IMR-90 (cell line): ENCODE data around the gene SLX1B. TPM values are rescaled to one million over a fixed set of nuclear protein-coding genes. Genes with fewer than 3 reads are reported as not detected.
"Not testable (repeated sequence)": the region's sequence is repeated elsewhere in the genome, so short reads cannot be mapped to it uniquely, and the experiment has no call there.

Experiments
- ATAC-seq: fragments of 200-7000 bp; cut with Tn5 transposase; 2 replicates; pipeline ENCODE4 v1.9.1; 2020; ENCODE audit warnings: low read depth, mild to moderate bottlenecking, moderate library complexity
- BruUV-seq: library from RNA; stranded (reverse); fragments of 400-500 nt; replicated peaks from 2 replicates; lab custom pipeline; 2021; lab: Mats Ljungman, UMichigan
- CTCF ChIA-PET: fragments of 300-600 bp; formaldehyde crosslinking; extraction: SDS; loops from one replicate; lab custom pipeline; 2021; ENCODE audit warnings: antibody characterized with exemption; lab: Yijun Ruan, JAX
- POLR2A ChIA-PET: fragments of 300-600 bp; sonication (Branson Sonifier 250); formaldehyde crosslinking; loops from one replicate; lab custom pipeline; 2022; ENCODE audit warnings: antibody characterized with exemption; ENCODE audit not compliant: unreplicated experiment; lab: Charles Lee
- DNase-seq: peaks from one replicate; pipeline ENCODE4 v3.0.0; 2013
- H2AFZ ChIP-seq: replicated peaks from 2 replicates; pipeline ENCODE3; 2013; ENCODE audit warnings: low read length, mild to moderate bottlenecking; ENCODE audit not compliant: poor library complexity
- H2AK5ac ChIP-seq: 2 replicates; pipeline ENCODE4 v1.6.1; 2013; ENCODE audit warnings: low read depth, low read length, inconsistent platforms
- H2AK9ac ChIP-seq: replicated peaks from 2 replicates; pipeline ENCODE3; 2013; ENCODE audit warnings: mild to moderate bottlenecking, low read depth, low read length, moderate library complexity; ENCODE audit not compliant: poor library complexity
- H2BK120ac ChIP-seq: 2 replicates; pipeline ENCODE4 v1.6.1; 2013; ENCODE audit warnings: low read depth, low read length, inconsistent platforms
- H2BK15ac ChIP-seq: 3 replicates; pipeline ENCODE4 v1.6.1; 2013; ENCODE audit warnings: low read depth, low read length, inconsistent platforms
- H2BK20ac ChIP-seq: 2 replicates; pipeline ENCODE4 v1.6.1; 2013; ENCODE audit warnings: low read depth, mild to moderate bottlenecking, inconsistent platforms, low read length, moderate library complexity
- H2BK5ac ChIP-seq: 2 replicates; pipeline ENCODE4 v1.6.1; 2013; ENCODE audit warnings: mild to moderate bottlenecking, low read depth, low read length, inconsistent platforms; ENCODE audit not compliant: poor library complexity, severe bottlenecking
- H3K14ac ChIP-seq: replicated peaks from 2 replicates; pipeline ENCODE4 v1.6.1; 2013; ENCODE audit warnings: low read depth, low read length, inconsistent platforms
- H3K18ac ChIP-seq: 2 replicates; pipeline ENCODE4 v1.6.1; 2013; ENCODE audit warnings: low read depth, low read length, control low read depth
- H3K23ac ChIP-seq: 2 replicates; pipeline ENCODE4 v1.6.1; 2013; ENCODE audit warnings: low read depth, low read length, inconsistent platforms
- H3K27ac ChIP-seq: 2 replicates; pipeline ENCODE4 v1.5.1; 2013; ENCODE audit warnings: mild to moderate bottlenecking, control low read depth, low read length; ENCODE audit not compliant: insufficient read depth
- H3K27me3 ChIP-seq: 2 replicates; pipeline ENCODE4 v1.6.1; 2013; ENCODE audit warnings: low read length; ENCODE audit not compliant: control insufficient read depth, insufficient read depth
- H3K36me3 ChIP-seq: 2 replicates; pipeline ENCODE4 v1.6.1; 2013; ENCODE audit warnings: low read length, mixed read lengths; ENCODE audit not compliant: control insufficient read depth, insufficient read depth
- H3K4ac ChIP-seq: 2 replicates; pipeline ENCODE4 v1.6.1; 2013; ENCODE audit warnings: low read depth, low read length, inconsistent platforms
- H3K4me1 ChIP-seq: 2 replicates; pipeline ENCODE4 v1.6.1; 2013; ENCODE audit warnings: low read length, mixed read lengths; ENCODE audit not compliant: control insufficient read depth, insufficient read depth
- H3K4me2 ChIP-seq: 2 replicates; pipeline ENCODE4 v1.6.1; 2013; ENCODE audit warnings: low read depth, mild to moderate bottlenecking, control low read depth, low read length, moderate library complexity
- H3K4me3 ChIP-seq: 2 replicates; pipeline ENCODE4 v1.5.1; 2013; ENCODE audit warnings: low read depth, mild to moderate bottlenecking, control low read depth, low read length, moderate library complexity; ENCODE audit not compliant: insufficient read depth
- H3K56ac ChIP-seq: 2 replicates; pipeline ENCODE4 v1.6.1; 2013; ENCODE audit warnings: low read length, inconsistent platforms; ENCODE audit not compliant: insufficient read depth; ENCODE audit errors: extremely low read depth
- H3K79me1 ChIP-seq, 2 experiments: 2 replicates each; pipeline ENCODE4 v1.6.1; 2013; ENCODE audit warnings: low read length in 2 of 2, inconsistent platforms in 1 of 2, low read depth in 1 of 2
- H3K9ac ChIP-seq: 2 replicates; pipeline ENCODE4 v1.6.1; 2013; ENCODE audit warnings: low read depth, low read length, control low read depth
- H3K9me1 ChIP-seq: 2 replicates; pipeline ENCODE4 v1.6.1; 2013; ENCODE audit warnings: low read length, inconsistent platforms; ENCODE audit not compliant: insufficient read depth
- H3K9me3 ChIP-seq: 2 replicates; pipeline ENCODE4 v1.6.1; 2013; ENCODE audit warnings: low read length; ENCODE audit not compliant: control insufficient read depth, insufficient read depth
- H4K20me1 ChIP-seq: 2 replicates; pipeline ENCODE4 v1.6.1; 2013; ENCODE audit warnings: low read length, inconsistent platforms; ENCODE audit not compliant: insufficient read depth
- H4K5ac ChIP-seq: 2 replicates; pipeline ENCODE4 v1.6.1; 2013; ENCODE audit warnings: mild to moderate bottlenecking, low read depth, low read length, control low read depth
- H4K8ac ChIP-seq, 2 experiments: 2 replicates each; pipeline ENCODE4 v1.6.1; 2013; ENCODE audit warnings: low read depth in 2 of 2, low read length in 2 of 2, control low read depth in 1 of 2, inconsistent platforms in 1 of 2
- H4K91ac ChIP-seq: 2 replicates; pipeline ENCODE4 v1.6.1; 2013; ENCODE audit warnings: low read depth, low read length, inconsistent platforms; ENCODE audit not compliant: insufficient read depth
- WGBS, 2 experiments: methylation state at CpG; one replicate each; pipeline versions ENCODE4 v1.1.5 to v1.1.7; 2013; ENCODE audit warnings: missing lambda C conversion rate in 2 of 2; ENCODE audit not compliant: insufficient read length in 1 of 2; ENCODE audit errors: extremely low coverage in 2 of 2; 5-methylcytosine and 5-hydroxymethylcytosine counted together
- dilution Hi-C: fragments of 300-500 bp; cut with HindIII; formaldehyde crosslinking; loops from one replicate; pipeline ENCODE4 v1.14.3; 2018; ENCODE audit warnings: low sequenced_read_pairs; ENCODE audit not compliant: unreplicated experiment
- in situ Hi-C: fragments of 300-500 bp; cut with MboI; formaldehyde crosslinking; loops from 3 replicates; pipeline ENCODE4 v1.14.3; 2019; ENCODE audit warnings: low sequenced_read_pairs, inconsistent platforms, mixed read lengths
- intact Hi-C: fragments of 100-400 bp; cut with micrococcal nuclease; formaldehyde crosslinking; loops from 2 replicates; pipeline ENCODE4 v1.10.0; 2022
- microRNA-seq, 2 experiments: library from miRNA; stranded (forward) in 1 of 2; unstranded in 1 of 2; fragments of 10-50 nt in 1 of 2; fragments of <30 nt in 1 of 2; gene quantifications in 1 of 2; microRNA quantifications in 1 of 2; one replicate each; pipeline versions ENCODE3 to v1.1.0; 2013 to 2020; ENCODE audit not compliant: insufficient read depth in 1 of 2, insufficient read length in 1 of 2, unreplicated experiment in 1 of 2
- polyA plus RNA-seq, 3 experiments: library from polyadenylated mRNA; depleted of rRNA; stranded (reverse); fragments of >200 nt; gene quantifications; 2 replicates each; pipeline ENCODE4 v1.2.3, GENCODE V29; 2012; ENCODE audit warnings: low replicate concordance in 1 of 3
- small RNA-seq, 5 experiments: library from RNA; depleted of rRNA; stranded (forward); fragments of <200 nt; gene quantifications; one replicate each; pipeline ENCODE3, GENCODE V24; 2012
- total RNA-seq: library from RNA; depleted of rRNA; stranded (reverse); fragments of >200 nt; gene quantifications from 2 replicates; pipeline ENCODE4 v1.2.3, GENCODE V29; 2012; rRNA removed

Gene SLX1B
- total and polyA plus RNA-seq, 2 of the 4 experiments (the other 2 are of a cell fraction): 9.3 to 15.8 TPM

GRCh38 chr16:29506308-29506707, 52.0 kb downstream of the SLX1B start, which contains the start of gene NPIPB12:
Gene NPIPB12, minus strand, starts transcription at chr16:29506408.
- H2AK9ac ChIP-seq, dilution Hi-C loops, ATAC-seq, H4K20me1 ChIP-seq, H2BK15ac ChIP-seq, H4K8ac ChIP-seq, H2AK5ac ChIP-seq, H4K5ac ChIP-seq, H4K91ac ChIP-seq, H3K18ac ChIP-seq, H2BK20ac ChIP-seq, H2AFZ ChIP-seq, H3K56ac ChIP-seq, H3K9me3 ChIP-seq, H3K4ac ChIP-seq, H3K79me1 ChIP-seq, H3K14ac ChIP-seq, H3K4me3 ChIP-seq, H3K36me3 ChIP-seq, intact Hi-C loops, H3K27me3 ChIP-seq, BruUV-seq, H3K4me2 ChIP-seq, DNase-seq, CTCF ChIA-PET, H3K23ac ChIP-seq, H3K9me1 ChIP-seq, H2BK5ac ChIP-seq, in situ Hi-C loops, H2BK120ac ChIP-seq, H3K27ac ChIP-seq, H3K4me1 ChIP-seq, POLR2A ChIA-PET, H3K9ac ChIP-seq: not testable (repeated sequence)
- WGBS, 2 experiments: no CpG with 5 or more reads among the region's 6 CpGs

Small RNA genes within 50 kb of the gene (microRNA-seq; reads per million reads assigned to microRNA genes)
- gene AC133555.2 (ENCODE audit: insufficient read depth, insufficient read length): not detected

Small RNA genes within 50 kb of the gene (small RNA-seq; reads per million reads assigned to genes)
- gene AC133555.2: 0 reads per million in 5 experiments

Other genes with a start within 250 kb of the SLX1B start
- gene NPIPB11, start 47.8 kb upstream of the SLX1B start, total RNA-seq: under 0.01 TPM in 2 replicates
- 1.8 and 2.1 TPM in 2 replicates for gene NPIPB11, start 47.8 kb upstream of the SLX1B start, polyA plus RNA-seq (2012; rRNA removed)
- 7.2 and 11.9 TPM in 2 replicates for gene BOLA2, start 182 bp upstream of the SLX1B start, total RNA-seq
- gene BOLA2, start 182 bp upstream of the SLX1B start, polyA plus RNA-seq (2012; rRNA removed): 32.1 and 38.0 TPM in 2 replicates
- gene SULT1A4, start 5.4 kb downstream of the SLX1B start, total RNA-seq: 0.28 and 1.1 TPM in 2 replicates
- 2.4 and 2.5 TPM in 2 replicates for gene SULT1A4, start 5.4 kb downstream of the SLX1B start, polyA plus RNA-seq (2012; rRNA removed)
- gene NPIPB12, start 51.9 kb downstream of the SLX1B start, total RNA-seq: 3.9 and 5.6 TPM in 2 replicates
- 15.0 and 18.0 TPM in 2 replicates for gene NPIPB12, start 51.9 kb downstream of the SLX1B start, polyA plus RNA-seq (2012; rRNA removed)
- not detected in 2 replicates for gene SPN, start 208.7 kb downstream of the SLX1B start, total RNA-seq
- gene SPN, start 208.7 kb downstream of the SLX1B start, polyA plus RNA-seq (2012; rRNA removed): not detected in 2 replicates
- gene QPRT, start 224.6 kb downstream of the SLX1B start, total RNA-seq: 3.4 and 3.6 TPM in 2 replicates
- gene QPRT, start 224.6 kb downstream of the SLX1B start, polyA plus RNA-seq (2012; rRNA removed): 6.3 and 6.8 TPM in 2 replicates